Suprapubic skin (tissue), 3 donors: ENCODE measurements around the gene KSR2.

Experiments used
- POLR2AphosphoS5 ChIP-seq, 3 donors: sonication (generic); formaldehyde crosslinking; IDR thresholded peaks; one replicate each; pipeline ENCODE4 v1.6.1; 2017; ENCODE audit warnings: antibody characterized with exemption in 3 of 3
- TF ChIP-seq, protein P1 (sequence below), 2 donors: fragments of 200-600 bp in 1 of 2; fragments of 450-650 bp in 1 of 2; sonication (generic) in 1 of 2; IDR thresholded peaks; one replicate each; pipeline ENCODE4 v1.5.1; 2016 to 2019; ENCODE audit warnings: antibody characterized with exemption in 2 of 2, mild to moderate bottlenecking in 1 of 2, moderate library complexity in 1 of 2

DNA sequence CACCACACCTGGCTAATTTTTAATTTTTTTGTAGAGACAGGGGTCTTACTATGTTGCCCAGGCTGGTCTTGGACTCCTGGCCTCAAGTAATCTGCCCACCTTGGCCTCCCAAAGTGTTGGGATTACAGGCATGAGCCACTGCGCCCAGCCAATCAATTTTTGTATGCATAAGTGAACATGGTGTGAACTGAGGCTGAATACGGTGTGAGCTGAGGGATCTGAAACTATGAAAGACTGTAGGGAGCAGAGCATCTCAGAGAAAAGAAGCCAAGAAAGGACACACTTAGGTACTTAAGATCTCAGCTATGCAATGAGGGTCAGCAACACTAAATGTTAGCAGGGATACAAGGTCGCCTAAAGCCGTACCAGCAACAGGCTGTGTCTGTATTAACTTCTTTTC, 54.1 kb downstream of the KSR2 start:
- TF ChIP-seq, protein P1, sequence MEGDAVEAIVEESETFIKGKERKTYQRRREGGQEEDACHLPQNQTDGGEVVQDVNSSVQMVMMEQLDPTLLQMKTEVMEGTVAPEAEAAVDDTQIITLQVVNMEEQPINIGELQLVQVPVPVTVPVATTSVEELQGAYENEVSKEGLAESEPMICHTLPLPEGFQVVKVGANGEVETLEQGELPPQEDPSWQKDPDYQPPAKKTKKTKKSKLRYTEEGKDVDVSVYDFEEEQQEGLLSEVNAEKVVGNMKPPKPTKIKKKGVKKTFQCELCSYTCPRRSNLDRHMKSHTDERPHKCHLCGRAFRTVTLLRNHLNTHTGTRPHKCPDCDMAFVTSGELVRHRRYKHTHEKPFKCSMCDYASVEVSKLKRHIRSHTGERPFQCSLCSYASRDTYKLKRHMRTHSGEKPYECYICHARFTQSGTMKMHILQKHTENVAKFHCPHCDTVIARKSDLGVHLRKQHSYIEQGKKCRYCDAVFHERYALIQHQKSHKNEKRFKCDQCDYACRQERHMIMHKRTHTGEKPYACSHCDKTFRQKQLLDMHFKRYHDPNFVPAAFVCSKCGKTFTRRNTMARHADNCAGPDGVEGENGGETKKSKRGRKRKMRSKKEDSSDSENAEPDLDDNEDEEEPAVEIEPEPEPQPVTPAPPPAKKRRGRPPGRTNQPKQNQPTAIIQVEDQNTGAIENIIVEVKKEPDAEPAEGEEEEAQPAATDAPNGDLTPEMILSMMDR (IDR thresholded peaks at IDR 0.05), result no peak
- no peak for TF ChIP-seq POLR2AphosphoS5 (IDR thresholded peaks at IDR 0.05)
